Fibroblast of mammary gland (primary cell): ENCODE data around the gene CMTM4.

Experiments
- DNase-seq: peaks from one replicate; pipeline ENCODE4 v3.0.0-alpha.2; 2010; ENCODE audit warnings: low read depth
- H3K4me3 ChIP-seq: 2 replicates; pipeline ENCODE4 v1.5.1; 2011; ENCODE audit warnings: low read depth, mild to moderate bottlenecking, low read length, moderate library complexity; ENCODE audit not compliant: control insufficient read depth
- CTCF ChIP-seq: conservative IDR thresholded peaks from 2 replicates; pipeline ENCODE4 v1.5.1; 2011; ENCODE audit warnings: low read depth, low read length, inconsistent platforms; ENCODE audit not compliant: control insufficient read depth, insufficient read depth

The CMTM4 gene

GRCh38 chr16:66698046-66698445 lies 1.5 kb upstream of the CMTM4 start:
- DNase-seq: no peak
- H3K4me3 ChIP-seq: no peak overlapping the region
- TF ChIP-seq CTCF: no peak

- H3K4me3 ChIP-seq: peak overlapping the region; percentile 63
- DNase-seq: no peak
- no peak for TF ChIP-seq CTCF
Observed at GRCh38 chr16:66695935-66696668, 441 bp downstream of the CMTM4 start.

- peak overlapping the region; percentile 63 for H3K4me3 ChIP-seq
- TF ChIP-seq CTCF: no peak
- no peak for DNase-seq
Observed at GRCh38 chr16:66695471-66695934, 1.0 kb downstream of the CMTM4 start.

- no peak overlapping the region for H3K4me3 ChIP-seq
- TF ChIP-seq CTCF: no peak
- DNase-seq: no peak
Observed at GRCh38 chr16:66693149-66693548, 3.4 kb downstream of the CMTM4 start.

GRCh38 chr16:66692341-66692740 lies 4.2 kb downstream of the CMTM4 start:
- no peak overlapping the region for H3K4me3 ChIP-seq
- DNase-seq: no peak
- TF ChIP-seq CTCF: no peak

GRCh38 chr16:66691234-66691633 lies 5.3 kb downstream of the CMTM4 start:
- H3K4me3 ChIP-seq: no peak overlapping the region
- TF ChIP-seq CTCF: no peak
- no peak for DNase-seq
